Ammon's horn (tissue), 1 donor: ENCODE data around the gene COL9A1.
"Not testable (repeated sequence)": the region's sequence is repeated elsewhere in the genome, so short reads cannot be mapped to it uniquely, and the experiment has no call there.

Experiments
- DNase-seq: peaks from one replicate; pipeline ENCODE4 v3.0.0-alpha.2; 2016; ENCODE audit warnings: low spot score

Gene COL9A1

GRCh38 chr6:70303034-70303525 lies at the start of gene COL9A1:
TSS of gene COL9A1 (minus strand) at chr6:70303084. CDS start at chr6:70302924, 160 bp downstream.
- no peak for DNase-seq

DNA sequence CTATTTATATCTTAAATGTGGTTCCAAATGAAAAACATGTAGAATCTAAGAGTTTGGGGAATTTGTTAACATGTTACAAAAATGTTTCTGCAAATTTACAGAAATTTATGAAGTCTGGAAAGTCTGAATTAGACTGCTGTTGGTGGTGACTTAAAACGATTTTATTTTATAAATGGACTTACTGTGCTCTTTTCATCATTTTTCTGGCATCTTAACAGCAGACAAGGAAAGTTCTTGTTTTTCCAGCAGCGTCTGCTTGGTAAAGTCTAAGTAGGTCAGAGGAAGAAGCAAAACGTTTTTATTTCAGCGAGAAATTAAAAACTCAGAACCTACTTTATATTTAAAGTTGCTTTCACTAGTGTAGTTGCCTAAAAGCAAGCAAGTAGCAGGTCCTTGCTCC lies 48.6 kb upstream of the COL9A1 start:
- DNase-seq: no peak

GRCh38 chr6:70345619-70346018 lies 42.7 kb upstream of the COL9A1 start:
- no peak for DNase-seq

GRCh38 chr6:70343313-70343712 lies 40.4 kb upstream of the COL9A1 start:
- DNase-seq: no peak

GRCh38 chr6:70339810-70340209 lies 36.9 kb upstream of the COL9A1 start:
- DNase-seq: not testable (repeated sequence)

- no peak for DNase-seq
These were observed 35.9 kb upstream of the COL9A1 start for GRCh38 chr6:70338775-70339174.

DNA sequence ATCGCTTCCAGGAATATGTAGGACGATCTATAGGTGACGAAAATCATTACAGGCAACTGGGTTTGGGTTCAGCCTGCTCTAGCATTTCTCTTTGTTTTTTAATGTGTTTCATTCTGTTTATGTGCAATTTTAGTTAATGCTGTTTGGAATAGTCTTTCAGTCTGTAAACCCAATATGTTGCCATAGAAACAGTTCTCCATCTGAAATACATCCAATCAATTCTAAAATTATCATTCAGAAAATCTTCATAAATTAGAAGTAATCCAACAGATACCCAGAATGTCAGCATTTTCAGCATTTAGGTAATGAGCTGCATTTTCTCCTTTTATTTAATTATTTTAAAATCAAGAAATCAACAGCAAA lies 34.8 kb upstream of the COL9A1 start:
- no peak for DNase-seq

- DNase-seq: no peak
These were observed 34.3 kb upstream of the COL9A1 start for GRCh38 chr6:70336996-70337742.

GRCh38 chr6:70327036-70327435 lies 24.2 kb upstream of the COL9A1 start:
- no peak for DNase-seq

DNA sequence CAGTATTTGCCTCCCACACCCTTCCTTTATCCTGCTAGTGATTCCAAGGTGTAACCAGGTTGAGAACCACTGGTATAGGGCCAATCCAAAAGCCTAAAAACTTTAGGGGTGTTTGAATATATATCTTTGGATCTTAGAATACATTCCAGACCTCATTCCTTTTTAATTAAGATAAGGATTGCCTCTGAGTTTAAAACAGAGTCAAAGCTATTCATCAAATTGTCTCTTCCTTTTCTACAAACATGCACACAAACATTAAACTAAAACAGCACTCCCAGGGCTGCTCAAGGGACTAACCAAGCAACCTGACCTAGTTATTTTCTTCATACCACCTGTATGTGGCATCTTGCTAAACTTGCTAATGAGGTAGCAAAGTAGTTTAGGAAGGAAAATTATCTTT lies 22.1 kb upstream of the COL9A1 start:
- DNase-seq: no peak

DNA sequence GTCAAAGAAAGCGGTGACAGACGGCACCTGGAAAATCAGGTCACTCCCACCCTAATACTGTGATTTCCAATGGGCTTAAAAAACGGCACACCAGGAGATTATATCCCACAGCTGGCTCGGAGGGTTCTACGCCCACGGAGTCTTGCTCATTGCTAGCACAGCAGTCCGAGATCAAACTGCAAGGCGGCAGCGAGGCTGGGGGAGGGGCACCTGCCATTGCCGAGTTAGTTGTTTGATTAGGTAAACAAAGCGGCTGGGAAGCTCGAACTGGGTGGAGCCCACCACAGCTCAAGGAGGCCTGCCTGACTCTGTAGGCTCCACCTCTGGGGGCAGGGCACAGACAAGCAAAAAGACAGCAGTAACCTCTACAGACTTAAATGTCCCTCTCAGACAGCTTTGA lies 14.9 kb upstream of the COL9A1 start:
- not testable (repeated sequence) for DNase-seq

GRCh38 chr6:70315079-70315751 lies 12.3 kb upstream of the COL9A1 start:
- DNase-seq: no peak

DNA sequence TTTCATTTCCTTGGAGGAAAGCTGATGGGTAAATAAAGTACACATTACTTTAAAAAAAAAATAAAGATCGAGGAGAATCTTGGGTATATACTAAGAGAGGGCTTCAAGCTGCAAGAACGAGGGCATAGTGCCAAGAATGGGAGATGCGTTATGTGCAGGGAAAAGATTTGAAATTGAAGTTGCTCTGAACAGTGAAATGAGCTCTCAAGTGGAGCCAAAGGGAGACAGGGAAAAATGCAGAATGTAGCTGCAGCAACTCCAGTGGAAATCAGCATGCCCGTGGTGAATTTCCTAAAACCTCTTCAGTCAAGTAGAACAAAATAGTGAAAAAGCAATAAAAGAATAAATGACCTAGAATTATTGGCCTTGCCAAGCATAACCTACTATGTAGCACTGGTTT lies 11.4 kb upstream of the COL9A1 start:
- DNase-seq: peak; percentile 9

DNA sequence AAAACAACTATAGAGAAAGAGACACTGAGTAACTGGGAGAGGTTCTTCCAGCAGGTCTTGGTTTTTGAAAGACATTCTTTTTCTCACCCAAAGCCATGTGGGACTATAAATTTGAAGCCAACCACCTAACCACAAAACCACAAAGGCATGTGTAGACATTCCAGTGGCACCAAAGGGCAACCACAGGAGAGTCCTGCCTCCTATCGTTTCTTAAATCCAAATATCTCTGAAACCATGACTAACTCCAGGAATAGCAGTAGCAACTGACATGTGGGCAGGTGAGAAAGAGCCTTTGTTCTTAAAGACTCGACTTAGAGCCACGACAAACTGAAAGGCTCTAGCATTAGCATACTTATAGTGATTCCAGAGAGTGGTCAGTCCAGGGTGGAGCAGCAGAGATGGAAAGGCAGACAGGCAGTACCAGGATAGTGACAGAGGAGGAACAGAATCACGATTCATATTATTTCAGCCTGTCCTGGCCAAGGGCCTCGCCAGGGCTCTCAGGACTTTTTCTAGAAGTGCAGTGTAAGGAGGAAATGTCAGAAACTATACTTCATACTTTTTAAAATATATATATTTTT lies 9.4 kb upstream of the COL9A1 start:
- DNase-seq: no peak

- peak; percentile 69 for DNase-seq
These were observed 7.3 kb upstream of the COL9A1 start for GRCh38 chr6:70310063-70310694.

- no peak for DNase-seq
These were observed 6.4 kb upstream of the COL9A1 start for GRCh38 chr6:70309243-70309642.

DNA sequence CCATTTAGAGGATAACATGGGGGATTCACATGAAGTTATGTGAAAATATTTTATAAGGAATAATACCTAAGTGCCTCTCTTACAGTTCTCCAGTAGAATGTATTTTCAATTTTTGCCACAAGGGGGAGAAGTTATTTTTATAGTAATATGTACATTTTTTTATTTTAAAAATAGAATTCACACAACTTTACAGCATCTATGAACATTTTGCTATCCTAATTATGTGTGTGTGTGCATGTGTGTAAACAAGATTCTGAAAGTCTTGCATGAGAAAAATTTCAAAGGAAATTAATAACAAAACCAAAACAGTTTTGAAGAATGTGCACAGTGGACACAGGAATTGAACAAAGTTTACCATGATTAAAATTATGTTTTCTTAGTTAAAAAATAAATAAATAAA lies 5.3 kb upstream of the COL9A1 start:
- DNase-seq: not testable (repeated sequence)

- DNase-seq: no peak
These were observed 4.1 kb upstream of the COL9A1 start for GRCh38 chr6:70307008-70307407.

GRCh38 chr6:70304616-70305015 lies 1.7 kb upstream of the COL9A1 start:
- DNase-seq: no peak

- no peak for DNase-seq
These were observed 3.4 kb downstream of the COL9A1 start for GRCh38 chr6:70299456-70299855.

GRCh38 chr6:70298068-70298467 lies 4.8 kb downstream of the COL9A1 start:
- no peak for DNase-seq

DNA sequence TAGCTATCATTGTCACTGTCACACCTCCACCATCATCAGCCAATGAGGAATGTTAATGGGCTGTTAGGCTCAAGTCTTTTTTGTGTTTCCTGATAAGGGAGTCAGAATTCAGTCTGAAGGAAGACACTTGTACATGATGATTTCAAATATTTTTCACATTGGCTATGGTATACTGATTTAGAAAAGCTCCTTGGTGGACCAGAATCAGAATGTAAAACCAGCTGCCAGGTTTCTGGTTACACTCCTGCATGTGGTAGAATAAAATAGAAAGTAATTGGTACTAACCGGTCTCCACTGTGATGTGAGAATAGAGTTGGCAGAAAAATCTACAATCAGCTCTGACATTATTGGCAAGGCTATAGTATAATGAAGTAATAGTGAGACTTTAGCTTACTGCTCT lies 10.7 kb downstream of the COL9A1 start:
- no peak for DNase-seq

DNA sequence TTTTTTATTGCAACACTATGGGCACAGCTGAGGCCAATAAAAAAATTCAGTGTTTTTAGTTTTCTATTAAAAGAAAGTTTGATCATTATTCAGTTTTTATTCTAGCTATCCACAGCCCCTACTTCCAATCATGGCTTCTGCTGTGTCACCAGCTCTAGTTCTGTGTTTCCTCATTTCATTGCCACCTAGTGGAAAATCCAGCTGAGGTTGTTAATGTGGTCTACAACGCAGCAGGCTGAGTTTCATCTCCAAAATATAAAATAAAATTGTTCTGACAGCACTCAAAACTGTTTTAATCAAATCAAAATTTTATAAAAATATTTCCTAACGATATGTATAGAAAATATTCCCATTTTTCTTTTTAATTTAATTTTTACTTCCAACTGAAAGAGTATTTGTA lies 13.6 kb downstream of the COL9A1 start:
- DNase-seq: peak; percentile 27
